IMR-90 (cell line): Measurements from ENCODE around the gene SULT1E1. TPM values are rescaled to one million over a fixed set of nuclear protein-coding genes. Genes with fewer than 3 reads are reported as not detected.

Experiments used
- ATAC-seq: fragments of 200-7000 bp; cut with Tn5 transposase; 2 replicates; pipeline ENCODE4 v1.9.1; 2020; ENCODE audit warnings: low read depth, mild to moderate bottlenecking, moderate library complexity
- BruUV-seq: library from RNA; stranded (reverse); fragments of 400-500 nt; replicated peaks from 2 replicates; lab custom pipeline; 2021; lab: Mats Ljungman, UMichigan
- CTCF ChIA-PET: fragments of 300-600 bp; formaldehyde crosslinking; extraction: SDS; loops from one replicate; lab custom pipeline; 2021; ENCODE audit warnings: antibody characterized with exemption; lab: Yijun Ruan, JAX
- POLR2A ChIA-PET: fragments of 300-600 bp; sonication (Branson Sonifier 250); formaldehyde crosslinking; loops from one replicate; lab custom pipeline; 2022; ENCODE audit warnings: antibody characterized with exemption; ENCODE audit not compliant: unreplicated experiment; lab: Charles Lee
- DNase-seq: peaks from one replicate; pipeline ENCODE4 v3.0.0; 2013
- H2AFZ ChIP-seq: replicated peaks from 2 replicates; pipeline ENCODE3; 2013; ENCODE audit warnings: low read length, mild to moderate bottlenecking; ENCODE audit not compliant: poor library complexity
- H2AK5ac ChIP-seq: 2 replicates; pipeline ENCODE4 v1.6.1; 2013; ENCODE audit warnings: low read depth, low read length, inconsistent platforms
- H2AK9ac ChIP-seq: replicated peaks from 2 replicates; pipeline ENCODE3; 2013; ENCODE audit warnings: mild to moderate bottlenecking, low read depth, low read length, moderate library complexity; ENCODE audit not compliant: poor library complexity
- H2BK120ac ChIP-seq: 2 replicates; pipeline ENCODE4 v1.6.1; 2013; ENCODE audit warnings: low read depth, low read length, inconsistent platforms
- H2BK15ac ChIP-seq: 3 replicates; pipeline ENCODE4 v1.6.1; 2013; ENCODE audit warnings: low read depth, low read length, inconsistent platforms
- H2BK20ac ChIP-seq: 2 replicates; pipeline ENCODE4 v1.6.1; 2013; ENCODE audit warnings: low read depth, mild to moderate bottlenecking, inconsistent platforms, low read length, moderate library complexity
- H2BK5ac ChIP-seq: 2 replicates; pipeline ENCODE4 v1.6.1; 2013; ENCODE audit warnings: mild to moderate bottlenecking, low read depth, low read length, inconsistent platforms; ENCODE audit not compliant: poor library complexity, severe bottlenecking
- H3K14ac ChIP-seq: replicated peaks from 2 replicates; pipeline ENCODE4 v1.6.1; 2013; ENCODE audit warnings: low read depth, low read length, inconsistent platforms
- H3K18ac ChIP-seq: 2 replicates; pipeline ENCODE4 v1.6.1; 2013; ENCODE audit warnings: low read depth, low read length, control low read depth
- H3K23ac ChIP-seq: 2 replicates; pipeline ENCODE4 v1.6.1; 2013; ENCODE audit warnings: low read depth, low read length, inconsistent platforms
- H3K27ac ChIP-seq: 2 replicates; pipeline ENCODE4 v1.5.1; 2013; ENCODE audit warnings: mild to moderate bottlenecking, control low read depth, low read length; ENCODE audit not compliant: insufficient read depth
- H3K27me3 ChIP-seq: 2 replicates; pipeline ENCODE4 v1.6.1; 2013; ENCODE audit warnings: low read length; ENCODE audit not compliant: control insufficient read depth, insufficient read depth
- H3K36me3 ChIP-seq: 2 replicates; pipeline ENCODE4 v1.6.1; 2013; ENCODE audit warnings: low read length, mixed read lengths; ENCODE audit not compliant: control insufficient read depth, insufficient read depth
- H3K4ac ChIP-seq: 2 replicates; pipeline ENCODE4 v1.6.1; 2013; ENCODE audit warnings: low read depth, low read length, inconsistent platforms
- H3K4me1 ChIP-seq: 2 replicates; pipeline ENCODE4 v1.6.1; 2013; ENCODE audit warnings: low read length, mixed read lengths; ENCODE audit not compliant: control insufficient read depth, insufficient read depth
- H3K4me2 ChIP-seq: 2 replicates; pipeline ENCODE4 v1.6.1; 2013; ENCODE audit warnings: low read depth, mild to moderate bottlenecking, control low read depth, low read length, moderate library complexity
- H3K4me3 ChIP-seq: 2 replicates; pipeline ENCODE4 v1.5.1; 2013; ENCODE audit warnings: low read depth, mild to moderate bottlenecking, control low read depth, low read length, moderate library complexity; ENCODE audit not compliant: insufficient read depth
- H3K56ac ChIP-seq: 2 replicates; pipeline ENCODE4 v1.6.1; 2013; ENCODE audit warnings: low read length, inconsistent platforms; ENCODE audit not compliant: insufficient read depth; ENCODE audit errors: extremely low read depth
- H3K79me1 ChIP-seq, 2 experiments: 2 replicates each; pipeline ENCODE4 v1.6.1; 2013; ENCODE audit warnings: low read length in 2 of 2, inconsistent platforms in 1 of 2, low read depth in 1 of 2
- H3K9ac ChIP-seq: 2 replicates; pipeline ENCODE4 v1.6.1; 2013; ENCODE audit warnings: low read depth, low read length, control low read depth
- H3K9me1 ChIP-seq: 2 replicates; pipeline ENCODE4 v1.6.1; 2013; ENCODE audit warnings: low read length, inconsistent platforms; ENCODE audit not compliant: insufficient read depth
- H3K9me3 ChIP-seq: 2 replicates; pipeline ENCODE4 v1.6.1; 2013; ENCODE audit warnings: low read length; ENCODE audit not compliant: control insufficient read depth, insufficient read depth
- H4K20me1 ChIP-seq: 2 replicates; pipeline ENCODE4 v1.6.1; 2013; ENCODE audit warnings: low read length, inconsistent platforms; ENCODE audit not compliant: insufficient read depth
- H4K5ac ChIP-seq: 2 replicates; pipeline ENCODE4 v1.6.1; 2013; ENCODE audit warnings: mild to moderate bottlenecking, low read depth, low read length, control low read depth
- H4K8ac ChIP-seq, 2 experiments: 2 replicates each; pipeline ENCODE4 v1.6.1; 2013; ENCODE audit warnings: low read depth in 2 of 2, low read length in 2 of 2, control low read depth in 1 of 2, inconsistent platforms in 1 of 2
- H4K91ac ChIP-seq: 2 replicates; pipeline ENCODE4 v1.6.1; 2013; ENCODE audit warnings: low read depth, low read length, inconsistent platforms; ENCODE audit not compliant: insufficient read depth
- MAFK ChIP-seq: IDR thresholded peaks from 2 replicates; pipeline ENCODE4 v1.6.1; 2012; ENCODE audit warnings: low read depth, low read length, improper control_type of control experiment
- MXI1 ChIP-seq: IDR thresholded peaks from 2 replicates; pipeline ENCODE4 v1.6.1; 2012; ENCODE audit warnings: low read depth, mild to moderate bottlenecking, low read length, moderate library complexity, borderline replicate concordance
- POLR2A ChIP-seq: IDR thresholded peaks from 2 replicates; pipeline ENCODE4 v1.6.1; 2012; ENCODE audit warnings: mild to moderate bottlenecking, low read depth, low read length
- WGBS, 2 experiments: methylation state at CpG; one replicate each; pipeline versions ENCODE4 v1.1.5 to v1.1.7; 2013; ENCODE audit warnings: missing lambda C conversion rate in 2 of 2; ENCODE audit not compliant: insufficient read length in 1 of 2; ENCODE audit errors: extremely low coverage in 2 of 2; 5-methylcytosine and 5-hydroxymethylcytosine counted together
- dilution Hi-C: fragments of 300-500 bp; cut with HindIII; formaldehyde crosslinking; loops from one replicate; pipeline ENCODE4 v1.14.3; 2018; ENCODE audit warnings: low sequenced_read_pairs; ENCODE audit not compliant: unreplicated experiment
- in situ Hi-C: fragments of 300-500 bp; cut with MboI; formaldehyde crosslinking; loops from 3 replicates; pipeline ENCODE4 v1.14.3; 2019; ENCODE audit warnings: low sequenced_read_pairs, inconsistent platforms, mixed read lengths
- intact Hi-C: fragments of 100-400 bp; cut with micrococcal nuclease; formaldehyde crosslinking; loops from 2 replicates; pipeline ENCODE4 v1.10.0; 2022
- polyA plus RNA-seq, 3 experiments: library from polyadenylated mRNA; depleted of rRNA; stranded (reverse); fragments of >200 nt; gene quantifications; 2 replicates each; pipeline ENCODE4 v1.2.3, GENCODE V29; 2012; ENCODE audit warnings: low replicate concordance in 1 of 3
- total RNA-seq: library from RNA; depleted of rRNA; stranded (reverse); fragments of >200 nt; gene quantifications from 2 replicates; pipeline ENCODE4 v1.2.3, GENCODE V29; 2012
- TF ChIP-seq, protein P1 (sequence below): fragments of 150-350 bp; IDR thresholded peaks from 2 replicates; pipeline ENCODE4 v1.6.1; 2016; ENCODE audit warnings: low read depth, mild to moderate bottlenecking, low read length, moderate library complexity, borderline replicate concordance

The SULT1E1 gene
- total and polyA plus RNA-seq, 2 of the 4 experiments (the other 2 are of a cell fraction), result not detected

DNA sequence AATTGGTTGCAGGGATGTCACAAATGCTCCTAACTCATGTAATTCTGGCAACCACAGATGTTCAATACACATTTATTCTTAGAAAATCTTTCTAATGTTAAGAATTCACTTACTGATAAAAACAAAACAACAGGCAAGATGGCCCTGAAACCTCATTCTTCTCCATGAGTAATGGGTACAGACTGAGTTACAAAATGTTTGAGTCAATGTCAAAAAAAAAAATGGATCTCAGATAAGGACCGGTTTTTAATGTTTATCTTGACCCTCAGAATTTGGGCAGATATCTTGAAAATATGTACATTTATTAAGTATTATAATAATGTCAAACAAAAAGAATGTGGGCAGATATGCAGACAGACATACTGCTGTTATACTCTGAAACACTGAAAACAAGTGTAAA lies 1.8 kb upstream of the SULT1E1 start:
- Histone ChIP-seq H2AFZ (no peak overlapping the region), H4K8ac (no peak overlapping the region), H4K91ac (no peak overlapping the region), H3K9me1 (no peaks in the 10 kb centered on the region), H3K27me3 (no peaks in the 10 kb centered on the region), H2AK9ac (no peak overlapping the region), H3K79me1 (no peaks in the 10 kb centered on the region), H3K36me3 (no peaks in the 10 kb centered on the region), H3K9me3 (no peaks in the 10 kb centered on the region), H3K4me1 (no peaks in the 10 kb centered on the region), H4K5ac (no peak overlapping the region), H4K20me1 (no peaks in the 10 kb centered on the region), H3K4me2 (no peak overlapping the region), H2BK15ac (no peak overlapping the region), H3K9ac (no peak overlapping the region), H3K4ac (no peak overlapping the region), H3K23ac (no peak overlapping the region), H2AK5ac (no peak overlapping the region), H3K56ac (no peak overlapping the region), H2BK20ac (no peak overlapping the region), H3K14ac (no peak overlapping the region), H3K4me3 (no peak overlapping the region), H3K27ac (no peak overlapping the region), H2BK120ac (no peak overlapping the region), H3K18ac (no peak overlapping the region), H2BK5ac (no peak overlapping the region)
- no TSS peak for BruUV-seq
- in situ Hi-C loops, result no loop called here
- WGBS, 2 experiments, result no CpG with 5 or more reads among the region's 1 CpG
- TF ChIP-seq, protein P1, sequence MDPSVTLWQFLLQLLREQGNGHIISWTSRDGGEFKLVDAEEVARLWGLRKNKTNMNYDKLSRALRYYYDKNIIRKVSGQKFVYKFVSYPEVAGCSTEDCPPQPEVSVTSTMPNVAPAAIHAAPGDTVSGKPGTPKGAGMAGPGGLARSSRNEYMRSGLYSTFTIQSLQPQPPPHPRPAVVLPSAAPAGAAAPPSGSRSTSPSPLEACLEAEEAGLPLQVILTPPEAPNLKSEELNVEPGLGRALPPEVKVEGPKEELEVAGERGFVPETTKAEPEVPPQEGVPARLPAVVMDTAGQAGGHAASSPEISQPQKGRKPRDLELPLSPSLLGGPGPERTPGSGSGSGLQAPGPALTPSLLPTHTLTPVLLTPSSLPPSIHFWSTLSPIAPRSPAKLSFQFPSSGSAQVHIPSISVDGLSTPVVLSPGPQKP, result no peak
- TF ChIP-seq MXI1 (no peak), MAFK (no peak), POLR2A (no peak)
- CTCF ChIA-PET, result no interaction called here
- DNase-seq, result no peak
- dilution Hi-C loops, result no loop called here
- no peak for ATAC-seq
- intact Hi-C loops, result no loop called here
- POLR2A ChIA-PET, result no interaction called here
